K562 (cell line): ENCODE results near the gene FEV. TPM values are rescaled to one million over a fixed set of nuclear protein-coding genes. Genes with fewer than 3 reads are reported as not detected.

ENCODE experiments used
- ATAC-seq: fragments of 200-7000 bp; cut with Tn5 transposase; 3 replicates; pipeline ENCODE4 v1.9.1; 2020; ENCODE audit warnings: moderate library complexity
- BruUV-seq: library from RNA; stranded (reverse); fragments of 400-500 nt; replicated peaks from 2 replicates; lab custom pipeline; 2021; lab: Mats Ljungman, UMichigan
- CTCF ChIA-PET: fragments of 300-600 bp; formaldehyde crosslinking; extraction: SDS; loops from one replicate; lab custom pipeline; 2021; ENCODE audit warnings: low intra/inter-chr PET ratio; lab: Yijun Ruan, JAX
- POLR2A ChIA-PET: fragments of 300-600, 350-650 bp; sonication (Branson Sonifier 250); formaldehyde crosslinking; extraction: SDS; loops from one replicate; lab custom pipeline; 2021; ENCODE audit warnings: antibody characterized with exemption, inconsistent platforms; lab: Yijun Ruan, JAX
- DNase-seq, 4 experiments: peaks; one replicate each; pipeline versions ENCODE4 v3.0.0 to v3.0.0-alpha.2; 2011 to 2018; ENCODE audit warnings: low spot score in 3 of 4, mixed read lengths in 3 of 4; ENCODE audit errors: extremely low read depth in 1 of 4
- FAIRE-seq: peaks from 2 replicates; lab custom pipeline; 2011; peaks lifted over from hg19 to GRCh38; lab: Jason Lieb, UNC
- H2AFZ ChIP-seq: 2 replicates; pipeline ENCODE4 v1.6.0; 2011; ENCODE audit warnings: low read depth, low read length, control low read depth, inconsistent platforms
- H3K27ac ChIP-seq: fragments of 200-600 bp; 3 replicates; pipeline ENCODE4 v1.8.0; 2011; ENCODE audit warnings: low read depth, mild to moderate bottlenecking, control low read depth, inconsistent platforms, low read length, moderate library complexity, mixed read lengths; ENCODE audit errors: extremely low read depth
- H3K27me3 ChIP-seq, 2 experiments: fragments of 300-600 bp in 1 of 2; 2 replicates in 1 of 2; 3 replicates in 1 of 2; pipeline versions ENCODE4 v1.6.0 to v1.8.0; 2011; ENCODE audit warnings: inconsistent platforms in 2 of 2, low read length in 2 of 2, mild to moderate bottlenecking in 1 of 2, mixed read lengths in 1 of 2, moderate library complexity in 1 of 2; ENCODE audit not compliant: control insufficient read depth in 2 of 2, insufficient read depth in 2 of 2
- H3K36me3 ChIP-seq: fragments of 300-600 bp; 3 replicates; pipeline ENCODE4 v1.8.0; 2011; ENCODE audit warnings: mild to moderate bottlenecking, low read length, inconsistent platforms; ENCODE audit not compliant: control insufficient read depth, insufficient read depth
- H3K4me1 ChIP-seq, 2 experiments: fragments of 200-600 bp in 1 of 2; replicated peaks in 1 of 2; 2 replicates in 1 of 2; 3 replicates in 1 of 2; pipeline versions ENCODE4 v1.5.1 to v1.8.0; 2011; ENCODE audit warnings: inconsistent platforms in 2 of 2, low read length in 2 of 2, mild to moderate bottlenecking in 1 of 2, mixed read lengths in 1 of 2, moderate library complexity in 1 of 2; ENCODE audit not compliant: control insufficient read depth in 2 of 2, insufficient read depth in 2 of 2
- H3K4me2 ChIP-seq: 2 replicates; pipeline ENCODE4 v1.6.1; 2011; ENCODE audit warnings: low read length, control low read depth, inconsistent platforms, mixed read lengths; ENCODE audit not compliant: insufficient read depth
- H3K4me3 ChIP-seq: fragments of 200-600 bp; sonication (generic), shearing (Covaris generic); 2 replicates; pipeline ENCODE4 v1.5.1; 2016; ENCODE audit warnings: control low read depth, inconsistent platforms
- H3K79me2 ChIP-seq: fragments of 200-600 bp; 3 replicates; pipeline ENCODE4 v1.8.0; 2011; ENCODE audit warnings: low read length, inconsistent platforms; ENCODE audit not compliant: control insufficient read depth, insufficient read depth
- H3K9ac ChIP-seq, 2 experiments: 2 replicates each; pipeline versions ENCODE4 v1.6.0 to v1.6.1; 2011; ENCODE audit warnings: low read depth in 2 of 2, low read length in 2 of 2, control low read depth in 1 of 2, inconsistent platforms in 1 of 2, mild to moderate bottlenecking in 1 of 2, mixed read lengths in 1 of 2; ENCODE audit not compliant: insufficient read depth in 1 of 2
- H3K9me1 ChIP-seq: one replicate; pipeline ENCODE4 v1.6.0; 2011; ENCODE audit warnings: inconsistent platforms, mild to moderate bottlenecking, low read length, moderate library complexity; ENCODE audit not compliant: control insufficient read depth, insufficient read depth
- H3K9me3 ChIP-seq: replicated peaks from 2 replicates; pipeline ENCODE4 v1.5.1; 2011; ENCODE audit warnings: low read depth, low read length, inconsistent platforms; ENCODE audit not compliant: control insufficient read depth, insufficient read depth
- H4K20me1 ChIP-seq: replicated peaks from 2 replicates; pipeline ENCODE4 v1.6.1; 2011; ENCODE audit warnings: low read length, inconsistent platforms, mixed read lengths; ENCODE audit not compliant: control insufficient read depth, insufficient read depth
- CTBP1 ChIP-seq: fragments of 450-650 bp; IDR thresholded peaks from 2 replicates; pipeline ENCODE4 v1.6.1; 2016; ENCODE audit warnings: borderline replicate concordance
- EGR1 ChIP-seq: fragments of 450-650 bp; conservative IDR thresholded peaks from 2 replicates; pipeline ENCODE4 v1.6.1; 2017; ENCODE audit warnings: mild to moderate bottlenecking
- GABPB2 ChIP-seq: fragments of 250-450 bp; sonication (Bioruptor Pico); conservative IDR thresholded peaks from 2 replicates; pipeline ENCODE4 v1.5.1; 2021; ENCODE audit warnings: mild to moderate bottlenecking
- KLF10 ChIP-seq: fragments of 250-450 bp; sonication (Bioruptor Pico); IDR thresholded peaks from 2 replicates; pipeline ENCODE4 v1.6.1; 2021; ENCODE audit warnings: matching md5 sums
- NFE2 ChIP-seq: IDR thresholded peaks from 2 replicates; pipeline ENCODE4 v1.6.1; 2014; ENCODE audit warnings: antibody characterized with exemption, low read depth
- SMAD2 ChIP-seq: fragments of 150-350 bp; IDR thresholded peaks from 2 replicates; pipeline ENCODE4 v1.6.1; 2014; ENCODE audit warnings: low read depth, mild to moderate bottlenecking, low read length
- ZNF12 ChIP-seq: sonication (generic); formaldehyde crosslinking; IDR thresholded peaks from 2 replicates; pipeline ENCODE4 v1.4.0; 2020; ENCODE audit warnings: mild to moderate bottlenecking, missing genetic modification reagents
- WGBS: fragments of 100-300 bp; shearing (Covaris generic); methylation state at CpG from one replicate; pipeline ENCODE4 v1.1.6; 2016; ENCODE audit warnings: low coverage, mixed read lengths; ENCODE audit not compliant: insufficient coverage; ENCODE audit errors: missing lambda C conversion rate; 5-methylcytosine and 5-hydroxymethylcytosine counted together
- in situ Hi-C: fragments of 300-500 bp; cut with MboI; formaldehyde crosslinking; loops from 4 replicates; pipeline ENCODE4 v1.15.0; 2018; ENCODE audit warnings: inconsistent platforms, mixed read lengths
- intact Hi-C: fragments of 100-400 bp; cut with micrococcal nuclease; formaldehyde crosslinking; loops from 2 replicates; pipeline ENCODE4 v1.14.2; 2022
- polyA plus RNA-seq, 8 experiments: library from polyadenylated mRNA; depleted of rRNA in 4 of 8; stranded (reverse) in 5 of 8; unstranded in 3 of 8; fragments of >200 nt; fragmentation: Nextera tagmentation in 2 of 8; fragmentation: Illumina TruSeq in 1 of 8; extraction: Ambion mirVana in 2 of 8; extraction: Trizol in 1 of 8; gene quantifications; 2 replicates each; pipeline versions ENCODE4 v1.2.1 to v1.2.3, GENCODE V29; 2011 to 2014; ENCODE audit warnings: inconsistent platforms in 1 of 8, missing spikeins in 1 of 8
- total RNA-seq, 7 experiments: library from RNA; depleted of rRNA in 6 of 7; stranded (reverse); fragments of >200 nt in 6 of 7; fragmentation: Illumina TruSeq in 2 of 7; extraction: Trizol in 2 of 7; gene quantifications; 2 replicates each; pipeline versions ENCODE4 v1.2.1 to v1.2.3, GENCODE V29; 2011 to 2021; ENCODE audit warnings: low replicate concordance in 1 of 7
- TF ChIP-seq, protein P1 (sequence below), 3 experiments: fragments of 200-800 bp in 1 of 3; sonication (Bioruptor generic) in 1 of 3; sonication (generic) in 1 of 3; formaldehyde crosslinking in 1 of 3; IDR thresholded peaks; 2 replicates each; pipeline versions ENCODE4 v1.6.1 to v1.8.0; 2016 to 2022; ENCODE audit warnings: mild to moderate bottlenecking in 2 of 3, missing compliant biosample characterization in 2 of 3, missing genetic modification characterization in 2 of 3, missing genetic modification reagents in 1 of 3
- TF ChIP-seq, protein P2 (sequence below): fragments of 450-650 bp; IDR thresholded peaks from 2 replicates; pipeline ENCODE4 v1.6.1; 2016; ENCODE audit warnings: low read depth

FEV gene
- total and polyA plus RNA-seq, 9 of the 15 experiments (the other 6 are each of a cell fraction or from before 2014, with no cell fraction given) = 0.08 to 1.6 (median 0.62) TPM; not detected in 1

DNA sequence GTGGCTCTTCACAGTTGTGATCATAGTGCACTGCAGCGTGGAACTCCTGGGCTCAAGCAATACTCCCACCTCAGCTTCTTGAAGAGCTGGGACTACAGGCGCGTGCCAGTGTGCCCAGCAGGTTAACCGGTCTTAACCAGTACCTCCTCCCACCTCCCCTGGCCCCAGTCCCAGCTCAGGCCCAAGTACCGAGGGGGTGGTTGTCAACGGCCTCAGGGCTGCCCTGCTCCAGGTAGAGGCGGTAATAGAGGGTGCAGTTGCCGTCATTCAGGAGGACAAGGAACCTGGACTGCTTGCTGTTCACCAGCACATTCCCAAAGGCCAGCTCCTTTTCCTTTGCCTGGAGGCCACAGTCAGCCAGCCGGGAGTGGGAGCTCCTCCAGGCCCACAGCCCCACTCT is 36.6 kb upstream of the FEV start:
- no peak overlapping the region for H2AFZ ChIP-seq
- H4K20me1 ChIP-seq = 0 out of 2 replicates have a peak, but pooled peaks cover 4% of the 10 kb centered on the region
- no peak overlapping the region for H3K9ac ChIP-seq
- H3K4me3 ChIP-seq = no peak overlapping the region
- intact Hi-C loops = no loop called here
- no peak for TF ChIP-seq KLF10 (CRISPR knock-in tag)
- TF ChIP-seq CTBP1 = no peak
- TF ChIP-seq, protein P1, sequence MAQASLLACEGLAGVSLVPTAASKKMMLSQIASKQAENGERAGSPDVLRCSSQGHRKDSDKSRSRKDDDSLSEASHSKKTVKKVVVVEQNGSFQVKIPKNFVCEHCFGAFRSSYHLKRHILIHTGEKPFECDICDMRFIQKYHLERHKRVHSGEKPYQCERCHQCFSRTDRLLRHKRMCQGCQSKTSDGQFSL (CRISPR knock-in tag; IDR thresholded peaks at IDR 0.05) = no peak
- TF ChIP-seq, protein P1 (tag; IDR thresholded peaks at IDR 0.05) = no peak
- TF ChIP-seq SMAD2 = no peak
- TF ChIP-seq, protein P2, sequence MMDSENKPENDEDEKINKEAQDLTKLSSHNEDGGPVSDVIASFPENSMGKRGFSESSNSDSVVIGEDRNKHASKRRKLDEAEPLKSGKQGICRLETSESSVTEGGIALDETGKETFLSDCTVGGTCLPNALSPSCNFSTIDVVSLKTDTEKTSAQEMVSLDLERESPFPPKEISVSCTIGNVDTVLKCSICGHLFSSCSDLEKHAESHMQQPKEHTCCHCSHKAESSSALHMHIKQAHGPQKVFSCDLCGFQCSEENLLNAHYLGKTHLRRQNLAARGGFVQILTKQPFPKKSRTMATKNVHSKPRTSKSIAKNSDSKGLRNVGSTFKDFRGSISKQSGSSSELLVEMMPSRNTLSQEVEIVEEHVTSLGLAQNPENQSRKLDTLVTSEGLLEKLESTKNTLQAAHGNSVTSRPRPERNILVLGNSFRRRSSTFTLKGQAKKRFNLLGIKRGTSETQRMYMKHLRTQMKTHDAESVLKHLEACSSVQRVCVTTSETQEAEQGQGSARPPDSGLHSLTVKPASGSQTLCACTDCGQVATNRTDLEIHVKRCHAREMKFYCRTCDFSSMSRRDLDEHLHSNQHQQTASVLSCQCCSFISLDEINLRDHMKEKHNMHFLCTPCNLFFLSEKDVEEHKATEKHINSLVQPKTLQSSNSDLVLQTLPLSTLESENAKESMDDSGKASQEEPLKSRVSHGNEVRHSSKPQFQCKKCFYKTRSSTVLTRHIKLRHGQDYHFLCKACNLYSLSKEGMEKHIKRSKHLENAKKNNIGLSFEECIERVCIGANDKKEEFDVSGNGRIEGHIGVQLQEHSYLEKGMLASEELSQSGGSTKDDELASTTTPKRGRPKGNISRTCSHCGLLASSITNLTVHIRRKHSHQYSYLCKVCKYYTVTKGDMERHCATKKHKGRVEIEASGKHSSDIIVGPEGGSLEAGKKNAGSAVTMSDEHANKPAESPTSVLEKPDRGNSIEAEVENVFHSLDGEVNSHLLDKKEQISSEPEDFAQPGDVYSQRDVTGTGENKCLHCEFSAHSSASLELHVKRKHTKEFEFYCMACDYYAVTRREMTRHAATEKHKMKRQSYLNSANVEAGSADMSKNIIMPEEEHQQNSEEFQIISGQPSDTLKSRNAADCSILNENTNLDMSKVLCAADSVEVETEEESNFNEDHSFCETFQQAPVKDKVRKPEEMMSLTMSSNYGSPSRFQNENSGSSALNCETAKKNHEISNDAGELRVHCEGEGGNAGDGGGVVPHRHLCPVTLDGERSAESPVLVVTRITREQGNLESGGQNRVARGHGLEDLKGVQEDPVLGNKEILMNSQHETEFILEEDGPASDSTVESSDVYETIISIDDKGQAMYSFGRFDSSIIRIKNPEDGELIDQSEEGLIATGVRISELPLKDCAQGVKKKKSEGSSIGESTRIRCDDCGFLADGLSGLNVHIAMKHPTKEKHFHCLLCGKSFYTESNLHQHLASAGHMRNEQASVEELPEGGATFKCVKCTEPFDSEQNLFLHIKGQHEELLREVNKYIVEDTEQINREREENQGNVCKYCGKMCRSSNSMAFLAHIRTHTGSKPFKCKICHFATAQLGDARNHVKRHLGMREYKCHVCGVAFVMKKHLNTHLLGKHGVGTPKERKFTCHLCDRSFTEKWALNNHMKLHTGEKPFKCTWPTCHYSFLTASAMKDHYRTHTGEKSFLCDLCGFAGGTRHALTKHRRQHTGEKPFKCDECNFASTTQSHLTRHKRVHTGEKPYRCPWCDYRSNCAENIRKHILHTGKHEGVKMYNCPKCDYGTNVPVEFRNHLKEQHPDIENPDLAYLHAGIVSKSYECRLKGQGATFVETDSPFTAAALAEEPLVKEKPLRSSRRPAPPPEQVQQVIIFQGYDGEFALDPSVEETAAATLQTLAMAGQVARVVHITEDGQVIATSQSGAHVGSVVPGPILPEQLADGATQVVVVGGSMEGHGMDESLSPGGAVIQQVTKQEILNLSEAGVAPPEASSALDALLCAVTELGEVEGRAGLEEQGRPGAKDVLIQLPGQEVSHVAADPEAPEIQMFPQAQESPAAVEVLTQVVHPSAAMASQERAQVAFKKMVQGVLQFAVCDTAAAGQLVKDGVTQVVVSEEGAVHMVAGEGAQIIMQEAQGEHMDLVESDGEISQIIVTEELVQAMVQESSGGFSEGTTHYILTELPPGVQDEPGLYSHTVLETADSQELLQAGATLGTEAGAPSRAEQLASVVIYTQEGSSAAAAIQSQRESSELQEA = no peak
- no peak for TF ChIP-seq ZNF12 (CRISPR knock-in tag)
- no peak for TF ChIP-seq EGR1
- no peak for TF ChIP-seq NFE2
- no peak for TF ChIP-seq GABPB2 (CRISPR knock-in tag)
- DNase-seq (no peak), ATAC-seq (no peak), FAIRE-seq (no peak)
- H3K27ac ChIP-seq = no peak overlapping the region
- BruUV-seq = no TSS peak
- no peaks in the 10 kb centered on the region for H3K9me3 ChIP-seq
- no peaks in the 10 kb centered on the region for H3K4me1 ChIP-seq
- in situ Hi-C loops = loop anchor here (10.0 kb wide), 1 partner anchor 133 kb away; no protein-coding TSS in a partner anchor
- ChIA-PET CTCF (interaction anchor here (0.7 kb wide), 1 partner anchor 23 kb away, joined by 3 read pairs; no protein-coding TSS in a partner anchor), POLR2A (no interaction called here)
- H3K79me2 ChIP-seq = no peaks in the 10 kb centered on the region
- 0% methylated on average over 6 of the region's 9 CpGs for WGBS
- H3K4me2 ChIP-seq = no peak overlapping the region
- H3K36me3 ChIP-seq = no peaks in the 10 kb centered on the region
- H3K27me3 ChIP-seq = peaks cover 0 to 70% of the 10 kb centered on the region in 2 experiments; a peak in 4 of 5 replicates
- no peaks in the 10 kb centered on the region for H3K9me1 ChIP-seq
